GM21723 (cell line): Measurements from ENCODE around the gene FGD6.
"Not testable (repeated sequence)": the region's sequence is repeated elsewhere in the genome, so short reads cannot be mapped to it uniquely, and the experiment has no call there.

Experiments used
- ATAC-seq: cut with Tn5 transposase; IDR thresholded peaks from one replicate; pipeline ENCODE4 v1.9.1; 2021; ENCODE audit warnings: mild to moderate bottlenecking, moderate library complexity; ENCODE audit not compliant: unreplicated experiment

Gene FGD6

DNA sequence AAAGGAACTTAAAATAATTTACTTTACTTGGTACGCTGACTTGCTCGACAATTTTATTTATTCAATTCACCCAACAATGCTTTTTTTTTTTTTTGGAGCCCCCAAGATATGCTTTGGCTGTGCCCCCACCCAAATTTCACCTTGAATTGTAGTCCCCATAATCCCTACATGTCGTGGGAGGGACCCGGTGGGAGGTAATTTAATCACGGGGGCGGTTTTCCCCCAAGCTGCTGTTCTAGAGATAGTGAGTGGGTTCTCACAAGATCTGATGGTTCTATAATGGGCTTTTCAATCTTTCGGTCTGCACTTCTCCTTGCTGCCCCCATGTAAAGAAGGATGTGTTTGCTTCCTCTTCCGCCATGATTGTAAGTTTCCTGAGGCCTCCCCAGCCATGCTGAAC is 10.4 kb downstream of the FGD6 start:
- ATAC-seq: no peak

DNA sequence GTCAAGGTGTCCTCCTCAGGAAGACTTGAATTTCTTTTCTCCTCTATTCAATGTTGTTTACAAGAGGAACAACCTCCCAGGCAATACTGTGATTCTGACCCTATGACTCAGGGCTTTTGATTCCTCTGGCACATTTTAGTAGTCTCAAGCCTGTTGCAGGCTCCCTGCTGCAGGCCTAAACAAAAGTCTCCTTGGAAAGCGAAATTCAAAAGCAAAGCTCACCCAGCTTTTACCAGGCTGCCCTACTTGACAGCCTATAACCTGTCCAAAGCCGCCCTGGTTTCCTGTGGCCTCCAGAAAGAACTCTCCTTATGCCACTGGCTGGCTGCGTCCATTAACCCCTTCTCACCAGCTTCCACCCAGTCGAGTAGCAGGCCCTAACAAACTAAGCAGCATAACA is 11.6 kb downstream of the FGD6 start:
- no peak for ATAC-seq

- no peak for ATAC-seq
Measured at GRCh38 chr12:95205016-95205624, 12.1 kb downstream of the FGD6 start.

DNA sequence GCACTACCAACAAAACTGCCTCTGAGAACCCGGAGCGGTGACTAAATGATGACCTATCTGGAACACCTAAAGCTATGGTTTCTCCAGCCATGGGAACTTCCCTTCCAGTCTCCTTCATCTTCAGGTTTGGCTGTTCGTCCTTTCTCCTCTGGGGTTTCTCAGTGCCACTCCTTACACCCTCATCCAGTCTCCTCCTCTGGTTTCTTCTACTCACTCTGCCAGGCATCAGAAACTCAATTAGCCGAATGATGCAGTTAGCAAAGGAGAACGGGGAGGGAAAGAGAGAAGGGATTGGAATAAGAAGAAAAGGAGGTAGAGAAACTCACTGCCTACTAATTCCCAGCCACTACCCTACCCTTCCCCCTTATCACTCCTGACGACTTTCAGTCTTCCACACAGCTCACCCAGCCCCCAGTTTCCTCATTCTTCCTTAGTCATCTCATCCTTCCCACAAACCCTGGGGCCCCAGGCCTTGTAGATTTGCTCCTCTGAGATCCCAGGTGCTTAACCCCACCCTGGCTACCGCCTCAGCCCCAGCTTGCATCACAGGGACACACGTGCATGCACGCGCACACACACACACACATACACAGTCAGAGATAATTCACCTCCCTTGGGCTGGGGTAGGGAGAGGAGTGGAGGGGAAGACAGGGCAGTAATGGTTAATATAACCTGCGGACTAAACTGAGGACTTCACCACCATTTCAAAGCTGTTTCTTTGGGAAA is 13.0 kb downstream of the FGD6 start:
- ATAC-seq: no peak

DNA sequence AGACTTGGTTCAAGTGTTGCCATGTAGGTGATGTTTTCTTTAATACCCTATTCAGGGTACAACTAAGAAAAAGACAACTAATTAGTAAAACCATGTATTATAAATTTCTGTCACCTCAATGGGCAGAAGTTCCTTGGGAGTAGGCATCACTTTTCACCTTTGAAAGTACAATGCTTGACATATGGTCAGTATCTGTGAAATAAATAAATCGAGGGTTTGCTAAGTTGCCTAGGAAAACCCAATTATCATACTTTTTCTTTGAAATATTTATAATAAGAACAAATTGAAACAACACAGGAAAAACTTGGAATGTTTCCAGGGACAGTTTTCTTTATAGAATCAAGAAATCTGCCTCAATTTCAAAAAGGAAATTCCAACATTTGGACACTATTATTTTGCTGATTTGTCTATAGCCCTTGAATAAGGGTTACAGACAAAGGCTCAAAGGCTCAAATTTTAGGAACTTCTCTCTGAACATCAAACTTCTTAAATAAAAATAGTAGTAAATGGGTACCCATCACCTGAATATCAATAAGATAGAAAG is 13.7 kb downstream of the FGD6 start:
- no peak for ATAC-seq

DNA sequence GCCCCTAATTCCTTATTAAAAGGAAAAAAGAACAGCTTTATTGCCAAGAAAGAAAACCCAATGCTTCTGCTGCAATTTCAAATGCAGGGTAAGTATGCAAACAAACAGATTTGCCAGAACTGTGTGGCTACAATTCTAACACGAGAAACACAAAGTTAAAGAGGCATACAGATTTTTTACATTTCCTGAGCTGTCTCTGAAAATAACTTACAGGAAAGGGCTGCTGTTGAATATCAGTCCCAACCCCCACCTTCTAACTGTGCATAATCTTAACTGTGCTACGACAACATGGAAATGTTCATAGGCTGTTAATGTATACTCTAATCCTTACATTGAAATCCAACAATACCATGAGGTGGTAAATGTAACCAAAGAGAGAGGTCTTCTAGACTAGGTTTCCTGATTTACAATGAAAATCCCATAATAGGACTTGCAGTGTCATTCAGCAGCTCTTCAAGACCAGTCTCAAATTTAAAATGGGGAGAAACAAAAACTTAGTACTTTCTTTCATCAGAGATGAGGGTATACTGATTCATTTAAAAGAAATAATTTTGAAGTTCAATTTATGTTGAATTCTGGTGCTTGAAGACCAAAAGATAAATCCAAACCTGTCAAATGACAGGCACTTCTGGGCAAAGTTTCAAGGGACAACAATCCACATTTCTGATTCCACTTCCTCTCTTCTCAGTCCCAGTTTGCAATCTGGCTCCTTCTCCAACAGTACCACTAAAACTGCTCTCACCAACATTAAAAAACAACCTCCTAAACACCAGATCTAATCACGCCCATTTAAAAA is 14.4 kb downstream of the FGD6 start:
- ATAC-seq: no peak

DNA sequence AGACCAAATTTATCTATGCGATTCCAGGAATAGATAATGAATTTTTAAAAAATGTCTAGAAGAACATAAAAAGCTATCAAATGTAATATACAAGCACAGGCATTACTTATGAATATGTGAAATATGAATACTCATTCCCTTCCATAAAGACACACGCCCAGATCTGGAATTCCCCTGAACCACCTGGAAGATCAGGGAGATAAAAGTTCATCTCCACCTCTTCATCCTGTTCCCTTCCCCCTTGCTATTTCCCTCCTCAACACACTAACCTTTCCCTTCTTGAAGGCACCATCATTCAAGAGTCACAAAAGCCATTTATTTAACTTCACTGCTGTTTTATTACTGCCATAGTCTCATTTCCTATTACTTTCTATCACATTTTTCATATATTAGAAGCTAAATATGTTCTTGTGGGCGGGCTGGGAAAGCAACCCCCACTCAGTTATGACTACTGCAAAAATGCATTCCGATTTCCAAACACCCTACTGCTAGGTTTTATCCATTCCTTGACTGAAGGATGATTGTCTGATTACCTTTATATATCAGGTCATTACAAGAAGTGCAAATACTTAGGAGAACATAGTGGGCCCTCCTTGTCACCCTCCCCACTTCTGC is 16.1 kb downstream of the FGD6 start:
- ATAC-seq: no peak

GRCh38 chr12:95200128-95200894 is 17.0 kb downstream of the FGD6 start:
- ATAC-seq: no peak

GRCh38 chr12:95198914-95199313 is 18.4 kb downstream of the FGD6 start:
- peak; percentile 58 for ATAC-seq

- no peak for ATAC-seq
Measured at GRCh38 chr12:95197636-95198035, 19.6 kb downstream of the FGD6 start.

DNA sequence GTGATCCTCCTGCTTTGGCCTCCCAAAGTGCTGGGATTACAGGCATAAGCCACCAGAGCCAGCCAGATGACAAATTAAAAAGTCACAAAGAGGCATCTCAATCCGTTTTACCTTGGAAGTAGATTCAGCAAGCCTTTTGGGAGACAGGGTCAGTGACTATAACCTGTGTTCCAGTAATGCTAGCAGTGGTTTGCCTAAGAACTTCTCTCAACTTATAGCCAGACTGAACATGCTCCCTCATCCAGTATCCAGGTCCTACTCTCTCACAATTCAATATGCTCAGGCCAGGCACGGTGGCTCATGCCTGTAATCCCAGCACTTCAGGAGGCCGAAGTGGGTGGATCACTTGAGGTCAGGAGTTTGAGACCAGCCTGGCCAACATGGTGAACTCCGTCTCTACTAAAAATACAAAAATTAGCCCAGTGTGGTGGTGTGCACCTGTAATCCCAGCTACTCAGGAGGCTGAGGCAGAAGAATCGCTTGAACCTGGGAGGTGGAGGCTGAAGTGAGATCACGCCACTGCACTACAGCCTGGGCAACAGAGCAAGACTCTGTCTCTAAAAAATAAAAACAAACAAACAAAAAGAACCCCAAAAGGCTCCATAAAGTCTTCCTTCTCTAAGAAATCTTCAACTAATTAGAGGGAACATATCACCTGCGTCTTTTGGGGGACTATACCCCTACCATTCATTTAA is 20.2 kb downstream of the FGD6 start:
- not testable (repeated sequence) for ATAC-seq

- no peak for ATAC-seq
Measured at GRCh38 chr12:95195122-95195521, 22.1 kb downstream of the FGD6 start.

GRCh38 chr12:95193139-95193538 is 24.1 kb downstream of the FGD6 start:
- ATAC-seq: no peak

- ATAC-seq: no peak
Measured at GRCh38 chr12:95192271-95192670, 25.0 kb downstream of the FGD6 start.

DNA sequence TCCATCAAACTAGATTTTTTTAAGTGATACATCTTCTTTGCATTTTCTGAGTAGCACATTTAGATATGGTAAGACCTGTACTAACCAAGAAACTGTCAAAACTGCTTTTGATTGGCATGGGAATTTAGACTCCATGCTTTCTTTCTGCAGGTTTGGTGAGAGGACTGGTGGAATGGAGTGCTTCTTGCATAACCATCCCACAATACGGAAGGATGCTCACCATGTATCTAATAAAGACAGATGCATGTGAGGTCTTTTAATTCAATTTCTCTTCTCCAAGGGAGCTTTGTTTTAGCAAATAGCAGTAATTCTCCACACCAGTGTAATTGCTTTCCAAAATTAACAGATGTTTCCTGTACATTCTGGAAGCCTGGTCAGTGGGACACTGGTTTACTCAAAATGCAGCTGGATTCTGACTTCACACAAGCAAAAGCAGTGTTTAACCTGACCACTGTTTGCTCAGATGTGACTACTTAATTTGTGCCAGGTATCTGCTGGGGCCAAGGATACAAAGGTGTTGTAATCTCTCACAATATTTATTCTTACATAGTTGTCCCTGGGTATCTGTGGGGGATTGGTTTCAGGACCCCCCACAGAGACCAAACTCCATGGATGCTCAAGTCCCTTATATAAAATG is 26.1 kb downstream of the FGD6 start:
- no peak for ATAC-seq

DNA sequence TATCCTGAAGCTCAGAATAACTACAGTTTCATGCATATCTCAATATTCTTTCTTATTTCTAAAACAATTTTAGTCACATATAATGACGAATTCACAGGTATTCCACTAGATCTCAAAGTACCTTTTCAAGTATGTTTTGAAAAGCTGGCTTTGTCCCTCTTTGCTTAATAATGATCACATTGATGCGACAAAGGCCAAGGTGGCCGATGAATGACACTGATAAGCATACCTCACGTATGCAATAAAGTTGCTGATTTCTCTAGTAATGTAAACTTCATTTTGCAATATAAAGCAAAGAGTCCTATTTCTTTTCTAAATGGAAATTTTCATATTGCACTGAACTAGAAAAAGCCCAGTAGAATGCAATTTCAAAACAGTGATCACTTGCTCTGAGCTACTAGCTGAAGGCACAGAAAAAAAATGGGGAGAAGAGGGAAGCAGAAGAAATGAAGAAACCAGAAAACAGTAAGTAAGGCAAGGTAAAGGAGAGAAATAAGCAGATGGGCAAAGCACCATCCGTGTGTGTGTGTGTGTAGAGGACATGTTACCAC is 29.3 kb downstream of the FGD6 start:
- no peak for ATAC-seq

DNA sequence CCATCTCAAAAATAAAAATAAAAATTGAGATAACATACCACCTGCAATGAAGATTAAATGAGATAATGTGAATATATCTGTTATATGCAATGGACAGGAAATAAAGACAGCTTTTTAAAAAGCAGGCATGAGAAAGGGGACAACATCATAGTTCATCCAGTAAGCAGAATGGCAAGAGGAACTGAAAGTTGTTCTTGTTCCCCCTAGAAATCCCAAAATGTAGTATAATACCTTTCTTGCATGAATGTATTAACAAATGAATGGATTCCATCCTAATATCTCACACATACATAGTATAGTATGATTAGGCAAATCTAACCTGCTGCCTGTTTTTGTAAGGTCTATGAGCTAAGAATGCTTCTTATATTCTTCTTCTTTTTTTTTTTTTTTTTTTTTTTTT is 31.4 kb downstream of the FGD6 start:
- ATAC-seq: no peak

DNA sequence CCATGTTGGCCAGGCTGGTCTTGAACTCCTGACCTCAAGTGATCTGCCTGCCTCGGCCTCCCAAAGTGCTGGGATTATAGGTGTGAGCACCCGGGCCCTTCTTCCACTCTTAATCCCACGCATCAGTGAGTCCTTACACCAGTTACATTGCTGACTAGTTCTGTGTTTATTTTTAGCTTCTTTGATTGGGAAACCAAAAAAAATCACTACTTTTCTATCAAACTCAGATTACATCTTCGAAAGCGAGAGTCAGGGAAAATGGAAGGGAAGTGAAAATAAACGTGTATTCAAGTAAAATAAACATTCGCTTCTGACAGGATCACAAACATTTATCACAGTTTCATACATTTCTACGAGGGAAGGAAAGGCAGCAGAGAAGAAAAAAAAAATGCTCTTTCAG is 32.2 kb downstream of the FGD6 start:
- no peak for ATAC-seq

DNA sequence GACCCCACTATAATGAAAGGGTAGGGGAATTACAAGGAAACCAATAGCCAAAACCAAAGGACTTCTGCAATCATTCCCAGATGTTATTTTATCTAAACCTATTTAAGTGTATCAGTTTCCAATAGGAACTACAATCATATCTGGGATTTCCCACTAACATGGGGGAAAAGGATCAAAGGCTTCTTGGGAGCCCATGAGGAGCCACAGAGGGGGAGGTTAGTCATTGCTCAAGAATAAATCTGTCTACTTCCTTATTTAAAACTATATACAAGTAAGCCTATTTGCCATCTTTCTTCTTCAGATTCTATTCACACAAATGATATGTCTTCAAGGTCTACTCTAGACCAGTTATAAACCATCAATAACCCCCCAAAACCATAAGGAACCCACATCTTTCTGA is 33.1 kb downstream of the FGD6 start:
- ATAC-seq: no peak
